ENCODE measurements around the gene NR4A3. TPM values are rescaled to one million over a fixed set of nuclear protein-coding genes. Genes with fewer than 3 reads are reported as not detected.
"Not testable (repeated sequence)": the region's sequence is repeated elsewhere in the genome, so short reads cannot be mapped to it uniquely, and the experiment has no call there.

Gene NR4A3
- 10 to 100 TPM; 38.6 to 92.1 TPM for total RNA-seq
- long read RNA-seq, partial matches to known transcripts = 10 of 12 reads
- long read RNA-seq, other reads (novel, unspliced or antisense) = 2 of 12 reads

DNA sequence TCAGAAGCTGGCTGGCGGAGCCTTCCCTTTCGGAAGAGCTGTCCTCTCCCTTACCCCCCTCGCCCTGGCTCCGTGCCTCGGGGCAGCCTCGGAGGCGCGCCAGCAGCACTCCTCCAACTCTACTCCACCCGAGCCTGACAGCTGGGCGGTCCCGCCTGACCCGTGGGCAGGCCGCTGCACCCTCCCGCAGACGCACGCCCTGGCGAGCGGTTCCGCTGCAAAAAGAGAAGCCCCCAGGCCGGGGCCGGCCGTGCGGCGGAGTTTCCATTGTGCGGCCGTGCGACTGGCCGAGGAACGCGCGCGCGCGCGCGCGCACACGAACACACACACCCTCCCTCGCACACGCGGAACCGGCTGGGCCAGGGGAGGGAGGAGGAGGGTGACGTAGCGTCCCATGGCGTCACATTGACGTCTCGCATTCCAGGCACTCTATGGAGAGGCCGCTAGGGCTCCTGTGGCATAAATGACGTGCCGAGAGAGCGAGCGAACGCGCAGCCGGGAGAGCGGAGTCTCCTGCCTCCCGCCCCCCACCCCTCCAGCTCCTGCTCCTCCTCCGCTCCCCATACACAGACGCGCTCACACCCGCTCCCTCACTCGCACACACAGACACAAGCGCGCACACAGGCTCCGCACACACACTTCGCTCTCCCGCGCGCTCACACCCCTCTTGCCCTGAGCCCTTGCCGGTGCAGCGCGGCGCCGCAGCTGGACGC is at the start of gene NR4A3:
TSS of gene NR4A3 (plus strand) at position 490 of the 713 bp plus-strand sequence. CDS start 6,158 bp downstream, outside the sequence.
- intact Hi-C loops (cut with DNase I) = loop anchor here in 1 of 2 donors (2.0 kb wide), 2 partner anchors 371 to 465 kb away; no protein-coding TSS in a partner anchor
- DNase-seq = peak; percentile 96
- ATAC-seq = peak; percentile 72 to 77

DNA sequence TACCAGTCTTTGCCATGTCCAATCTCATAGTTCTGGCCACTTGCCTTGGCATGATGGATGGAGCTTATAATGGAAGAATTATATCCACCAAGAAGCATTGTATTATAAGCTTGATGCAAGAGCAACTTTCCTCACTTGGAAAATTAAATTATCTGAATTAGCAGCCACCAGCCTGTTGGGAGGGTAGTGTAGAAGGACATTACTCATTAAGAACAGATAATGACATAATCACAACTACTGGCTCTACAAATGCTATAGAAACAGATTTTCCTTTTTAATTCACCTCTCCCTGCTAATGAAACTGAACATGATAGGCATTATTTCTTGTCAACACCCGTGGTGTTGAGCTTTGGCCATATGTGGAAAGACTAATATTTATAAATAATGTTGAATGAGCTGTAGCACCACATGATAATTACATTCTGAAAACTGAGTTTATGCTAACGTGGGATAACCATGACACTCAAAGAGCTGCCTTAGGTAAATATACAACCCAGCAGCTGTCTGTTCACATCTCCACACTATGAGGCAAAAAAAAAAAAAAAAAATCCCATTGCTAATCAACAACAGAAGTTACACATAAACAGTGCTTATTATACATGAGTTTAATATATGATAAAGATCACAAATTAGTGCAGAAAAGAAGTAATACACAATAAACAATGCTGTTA is 48.1 kb upstream of the NR4A3 start:
- intact Hi-C loops (cut with DNase I) = no loop called here
- DNase-seq (no peak), ATAC-seq (no peak)

DNA sequence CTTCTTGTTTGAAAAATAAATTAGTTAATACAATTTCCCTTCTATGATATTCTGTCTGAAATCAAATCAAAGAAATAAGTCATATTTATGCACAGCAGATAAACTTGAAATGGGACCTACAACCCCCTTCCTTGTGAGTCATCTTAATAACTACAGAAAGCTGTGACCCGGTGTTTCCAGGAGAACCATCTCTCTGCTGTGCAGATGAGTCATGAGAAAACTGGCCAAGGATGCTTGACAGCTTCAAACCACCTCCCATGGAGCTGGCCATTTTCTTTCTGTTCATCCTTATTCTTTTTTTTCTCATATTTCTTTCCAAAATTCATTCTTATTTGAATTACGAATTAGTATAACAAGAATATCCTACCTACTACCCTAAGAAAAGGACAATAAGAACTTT is 43.4 kb upstream of the NR4A3 start:
- no peak for DNase-seq
- ATAC-seq = peak in 1 of 2 donors; percentile 83
- intact Hi-C loops (cut with DNase I) = no loop called here

DNA sequence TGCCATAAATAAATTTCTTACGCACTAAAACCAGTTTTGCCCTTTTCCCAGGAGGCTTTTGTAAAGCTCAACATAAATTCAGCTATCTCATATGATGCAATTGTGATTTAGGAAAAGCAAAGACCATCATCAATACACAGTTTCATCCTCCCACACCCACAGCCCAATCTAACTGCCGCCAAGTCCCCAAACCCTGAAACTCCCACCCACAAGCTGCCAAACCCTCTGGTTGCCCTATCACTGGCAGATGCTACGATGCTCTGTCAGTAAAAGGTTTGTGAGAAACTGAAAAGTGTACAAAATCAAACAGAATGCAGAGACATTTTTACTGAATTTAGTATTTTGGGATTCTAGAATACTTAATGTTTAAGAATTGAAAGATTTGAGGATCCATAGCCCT is 42.8 kb upstream of the NR4A3 start:
- intact Hi-C loops (cut with DNase I) = no loop called here
- ATAC-seq = no peak
- DNase-seq = no peak

DNA sequence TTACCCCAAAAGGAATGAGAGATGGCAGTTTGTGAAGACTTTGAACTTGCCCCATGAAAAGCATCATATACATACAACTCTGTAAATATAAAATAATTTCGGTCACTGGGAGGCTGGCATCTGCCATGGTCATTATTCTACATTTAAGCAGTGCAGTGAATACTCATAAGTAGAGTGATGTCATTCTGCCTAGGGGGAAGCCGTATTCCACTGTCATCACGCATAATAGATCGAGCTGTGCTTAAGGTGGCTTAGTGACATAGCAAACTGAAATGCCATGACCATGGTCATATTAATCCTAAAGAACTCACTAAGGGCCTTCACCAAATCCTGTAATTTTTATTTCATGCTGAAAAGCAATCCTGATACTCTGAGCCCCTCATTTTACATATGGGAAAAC is 42.4 kb upstream of the NR4A3 start:
- intact Hi-C loops (cut with DNase I) = no loop called here
- DNase-seq (no peak), ATAC-seq (no peak)

DNA sequence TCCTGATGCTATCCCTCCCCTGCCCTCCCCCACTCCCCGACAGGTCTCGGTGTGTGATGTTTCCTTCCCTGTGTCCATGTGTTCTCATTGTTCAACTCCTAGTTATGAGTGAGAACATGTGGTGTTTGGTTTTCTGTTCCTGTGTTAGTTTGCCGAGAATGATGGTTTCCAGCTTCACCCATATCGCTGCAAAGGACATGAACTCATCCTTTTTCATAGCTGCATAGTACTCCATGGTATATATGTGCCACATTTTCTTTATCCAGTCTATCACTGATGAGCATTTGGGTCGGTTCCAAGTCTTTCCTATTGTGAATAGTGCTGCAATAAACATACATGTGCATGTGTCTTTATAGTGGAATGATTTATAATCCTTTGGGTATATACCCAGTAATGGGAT is 39.3 kb upstream of the NR4A3 start:
- ATAC-seq; DNase-seq; intact Hi-C loops (cut with DNase I): not testable (repeated sequence)

DNA sequence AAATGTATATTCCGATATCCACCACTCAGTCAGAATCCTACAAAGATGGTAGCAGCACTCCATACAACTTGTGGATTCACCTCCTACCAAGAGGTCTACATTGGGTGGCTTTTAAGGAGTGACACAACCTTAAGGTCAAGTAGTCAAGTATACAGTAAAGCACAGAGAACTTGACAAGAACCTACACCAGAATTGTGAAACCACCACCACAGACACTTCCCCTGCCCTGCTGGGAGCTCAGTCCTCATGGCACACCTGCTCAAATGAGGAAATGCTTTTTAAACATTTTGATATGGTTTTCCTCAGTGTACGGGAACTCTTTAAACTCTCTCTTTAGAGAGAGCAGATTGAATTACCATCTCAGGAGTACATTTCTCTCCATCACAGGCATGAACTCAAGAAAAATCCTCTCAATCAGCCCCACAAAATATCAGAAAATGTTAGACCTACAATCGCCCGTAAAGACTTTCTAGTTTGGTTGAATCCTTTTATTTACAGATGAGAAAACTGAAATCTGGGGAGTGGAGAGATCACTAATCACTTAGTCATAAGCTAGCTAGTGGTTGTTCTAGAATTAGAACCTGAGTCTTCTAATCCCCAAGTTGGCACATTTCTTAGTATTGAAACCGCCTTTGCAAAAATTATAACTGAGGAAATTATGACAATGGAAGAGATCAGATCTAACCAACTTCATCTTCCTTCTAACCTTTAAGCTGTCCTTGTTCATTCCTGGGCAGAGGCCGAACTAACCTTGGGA is 38.5 kb upstream of the NR4A3 start:
- no peak for ATAC-seq
- no peak for DNase-seq
- intact Hi-C loops (cut with DNase I) = no loop called here

DNA sequence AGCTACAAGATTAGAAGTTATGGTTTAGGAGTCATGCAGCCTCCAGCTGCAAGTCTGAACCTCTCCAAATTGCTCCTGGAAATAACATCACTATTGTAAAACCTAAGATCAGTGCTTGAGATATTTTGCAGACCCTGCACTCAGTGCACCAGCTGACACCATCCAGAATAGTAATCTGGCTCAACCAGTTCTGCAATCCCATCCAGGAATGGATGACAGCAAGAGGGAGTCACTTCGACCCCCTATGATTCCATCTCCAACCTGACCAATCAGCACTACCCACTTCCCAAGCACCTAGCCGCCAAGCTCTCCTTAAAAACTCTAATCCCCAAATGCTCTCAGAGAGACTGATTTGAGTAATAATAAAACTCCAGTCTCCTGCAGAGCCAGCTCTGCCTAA is 37.9 kb upstream of the NR4A3 start:
- no peak for ATAC-seq
- intact Hi-C loops (cut with DNase I) = no loop called here
- no peak for DNase-seq

DNA sequence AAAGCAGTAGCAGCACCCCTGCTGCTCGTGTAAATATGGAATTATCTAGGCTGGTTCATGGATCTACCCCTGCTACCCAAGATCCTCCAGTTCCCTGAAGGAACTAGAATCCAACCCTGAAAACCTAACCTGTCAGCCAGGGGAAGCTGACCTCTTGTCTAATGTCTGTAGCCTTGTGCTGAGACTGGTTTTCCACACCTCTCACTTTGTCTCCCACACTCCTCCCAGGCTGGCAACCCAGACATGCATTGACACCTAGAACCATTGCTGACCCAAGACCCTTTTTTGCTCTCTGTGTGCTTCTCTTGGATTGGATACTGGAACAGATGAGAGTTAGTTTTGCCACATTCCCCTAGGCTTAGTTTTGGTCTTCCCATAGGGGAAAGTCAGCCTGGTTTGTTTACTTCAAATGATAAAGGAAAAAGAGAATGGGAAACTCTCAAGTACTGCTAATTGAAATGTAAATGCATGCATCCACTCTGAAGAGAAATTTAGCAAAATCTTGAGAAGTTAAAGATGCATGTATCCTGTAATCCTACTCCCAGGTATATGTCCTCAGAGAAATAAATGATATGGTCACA is 36.6 kb upstream of the NR4A3 start:
- ATAC-seq (no peak), DNase-seq (no peak)
- intact Hi-C loops (cut with DNase I) = no loop called here

DNA sequence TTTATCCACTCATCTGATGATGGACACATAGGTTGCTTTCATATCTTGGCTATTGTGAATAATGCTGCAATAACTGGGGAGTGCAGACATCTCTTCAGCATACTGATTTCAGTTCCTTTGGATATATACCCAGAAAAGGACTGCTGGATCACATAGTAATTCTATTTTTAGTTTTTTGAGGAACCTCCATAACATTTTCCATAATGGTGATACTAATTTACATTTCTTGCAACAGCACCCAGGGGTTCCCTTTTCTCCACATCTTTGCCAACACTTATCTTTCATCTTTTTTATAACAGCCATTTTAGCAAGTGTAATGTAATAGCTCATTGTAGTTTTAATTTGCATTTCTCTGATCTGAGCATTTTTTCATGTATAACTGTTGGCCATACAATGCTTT is 34.1 kb upstream of the NR4A3 start:
- no peak for ATAC-seq
- no peak for DNase-seq
- intact Hi-C loops (cut with DNase I) = no loop called here

DNA sequence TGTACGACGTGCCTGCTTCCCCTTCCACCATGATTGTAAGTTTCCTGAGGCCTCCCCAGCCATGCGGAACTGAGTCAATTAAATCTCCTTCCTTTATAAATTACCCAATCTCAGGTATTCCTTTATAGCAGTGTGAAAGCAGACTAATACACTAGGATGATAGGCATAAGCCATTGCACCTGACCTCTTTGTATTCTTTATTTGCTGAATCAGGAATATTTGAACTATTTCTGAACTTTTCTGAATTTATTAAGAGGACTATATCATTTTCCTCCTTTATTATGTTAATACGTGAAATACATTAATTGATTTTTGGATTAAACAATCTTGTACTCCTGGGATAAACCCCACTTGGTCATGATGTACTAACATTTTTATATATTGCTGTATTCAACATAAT is 28.2 kb upstream of the NR4A3 start:
- DNase-seq (no peak), ATAC-seq (no peak)
- intact Hi-C loops (cut with DNase I) = no loop called here

DNA sequence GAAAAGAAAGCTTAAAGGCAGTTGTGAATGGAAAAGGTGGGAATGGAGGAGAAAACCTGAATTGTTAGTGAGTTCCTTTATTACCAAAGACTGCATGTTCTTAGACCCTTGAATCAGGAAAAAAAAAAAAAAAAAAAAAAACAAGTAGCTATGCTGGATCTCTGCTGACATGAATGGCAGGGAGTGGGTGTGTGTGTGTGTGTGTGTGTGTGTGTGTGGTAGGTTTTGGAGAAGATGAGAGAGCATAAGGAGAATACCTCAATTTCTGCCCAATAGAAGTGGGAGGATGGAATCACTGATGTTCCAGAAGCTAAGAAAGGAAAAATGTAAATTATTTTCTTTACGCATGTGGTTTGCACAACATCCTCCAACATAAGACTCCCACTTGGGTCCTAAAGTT is 25.5 kb upstream of the NR4A3 start:
- ATAC-seq (no peak), DNase-seq (no peak)
- intact Hi-C loops (cut with DNase I) = no loop called here

DNA sequence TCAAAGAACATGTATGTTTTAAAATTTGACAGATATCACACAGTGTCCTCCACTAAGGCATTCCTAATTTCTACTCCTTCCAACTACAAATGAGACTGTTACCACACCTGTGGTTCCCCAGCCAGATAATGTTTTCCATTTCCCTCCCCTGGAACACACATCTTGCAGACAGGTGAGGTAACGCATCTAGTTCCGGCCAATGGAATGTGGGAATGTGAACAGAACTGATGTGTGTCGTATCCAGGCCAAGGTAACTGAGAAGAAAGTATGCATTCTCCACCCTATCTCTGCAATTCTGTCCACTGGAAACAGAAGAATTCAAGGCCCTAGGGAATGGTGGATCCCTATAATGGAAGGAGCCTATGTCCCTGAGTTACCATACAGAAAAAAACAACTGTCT is 19.9 kb upstream of the NR4A3 start:
- intact Hi-C loops (cut with DNase I) = no loop called here
- DNase-seq (no peak), ATAC-seq (no peak)

DNA sequence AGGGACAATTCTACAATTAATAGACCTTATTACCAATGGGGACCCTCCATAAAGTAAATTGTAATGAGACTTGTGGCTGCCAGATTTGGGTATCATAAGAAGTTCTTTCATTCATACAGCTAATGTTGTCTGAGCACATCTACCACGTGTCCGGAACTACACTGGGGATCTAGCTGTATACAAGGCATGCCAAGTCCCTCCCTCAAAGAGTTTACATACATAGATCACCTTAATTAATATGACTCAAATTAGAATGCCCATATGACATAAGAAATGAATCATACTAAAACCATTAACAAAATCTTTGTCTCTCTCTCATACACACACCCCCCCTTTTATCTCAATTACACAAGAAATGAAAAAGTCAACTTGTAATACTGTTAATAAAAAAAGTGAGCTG is 18.0 kb upstream of the NR4A3 start:
- ATAC-seq (no peak), DNase-seq (no peak)
- intact Hi-C loops (cut with DNase I) = no loop called here

DNA sequence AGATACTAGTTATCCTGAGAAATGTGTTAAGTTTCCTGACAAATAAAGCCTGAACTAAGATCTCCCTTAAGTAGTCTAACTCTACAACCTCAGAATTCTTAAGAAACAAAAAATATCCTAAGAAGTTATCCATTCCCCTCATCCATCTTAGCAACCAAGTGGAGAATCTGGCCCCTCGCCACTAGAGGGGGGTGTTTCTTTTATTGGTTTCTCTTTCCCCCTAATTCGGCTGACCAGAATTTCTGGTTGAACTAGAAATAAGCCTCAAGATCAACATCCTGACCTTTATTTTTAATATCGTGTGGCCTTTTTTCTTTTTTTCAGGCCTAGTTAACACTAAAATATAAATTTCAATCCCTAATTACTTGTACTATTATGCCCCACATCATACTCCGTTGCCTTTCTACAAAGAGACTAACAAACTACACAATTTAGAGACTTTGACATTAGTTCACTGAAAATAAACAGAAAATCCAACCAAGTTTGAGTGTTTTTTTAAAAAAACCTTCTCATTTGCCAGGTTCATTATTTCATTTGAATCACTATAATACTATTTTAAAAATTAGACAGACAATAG is 14.3 kb upstream of the NR4A3 start:
- intact Hi-C loops (cut with DNase I) = no loop called here
- ATAC-seq (peak in 1 of 2 donors; percentile 68), DNase-seq (peak; percentile 60)

DNA sequence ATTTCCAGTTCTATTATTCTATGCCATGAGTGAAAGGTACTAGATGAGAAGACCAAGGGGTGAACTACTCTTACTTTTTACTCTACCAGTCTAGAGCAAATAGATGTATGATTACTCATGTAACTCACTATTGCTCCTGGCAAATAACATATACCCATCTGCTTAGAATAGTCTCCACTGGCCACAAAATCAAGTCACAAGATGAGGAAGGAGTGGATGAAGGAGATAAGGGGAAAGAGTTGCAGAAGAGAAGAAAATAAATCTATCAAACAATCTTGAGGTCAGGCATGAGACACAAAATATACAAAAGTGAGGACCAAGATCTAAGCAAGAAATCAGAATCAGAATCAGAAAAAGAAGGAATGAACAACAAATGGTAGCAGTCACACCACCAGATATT is 13.7 kb upstream of the NR4A3 start:
- intact Hi-C loops (cut with DNase I) = no loop called here
- ATAC-seq (no peak), DNase-seq (no peak)

DNA sequence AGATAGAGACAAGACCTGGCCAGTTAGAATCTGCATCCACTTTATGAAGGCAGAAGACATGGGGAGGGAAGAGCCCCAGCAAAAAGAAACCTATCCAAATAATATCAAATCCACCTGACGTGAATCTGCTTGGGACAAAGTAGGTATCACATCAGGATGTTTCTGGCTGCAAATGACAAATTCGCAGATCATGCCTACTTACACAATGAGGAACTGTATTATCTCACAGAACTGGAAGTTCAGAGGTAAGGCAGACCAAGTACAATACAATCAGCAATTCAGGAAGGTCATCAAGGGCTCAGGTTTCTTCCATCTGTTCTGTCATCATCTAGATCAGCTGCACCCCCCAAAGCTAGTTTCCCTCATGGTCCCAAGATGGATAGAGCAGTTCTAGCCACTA is 13.2 kb upstream of the NR4A3 start:
- ATAC-seq (no peak), DNase-seq (no peak)
- intact Hi-C loops (cut with DNase I) = no loop called here

DNA sequence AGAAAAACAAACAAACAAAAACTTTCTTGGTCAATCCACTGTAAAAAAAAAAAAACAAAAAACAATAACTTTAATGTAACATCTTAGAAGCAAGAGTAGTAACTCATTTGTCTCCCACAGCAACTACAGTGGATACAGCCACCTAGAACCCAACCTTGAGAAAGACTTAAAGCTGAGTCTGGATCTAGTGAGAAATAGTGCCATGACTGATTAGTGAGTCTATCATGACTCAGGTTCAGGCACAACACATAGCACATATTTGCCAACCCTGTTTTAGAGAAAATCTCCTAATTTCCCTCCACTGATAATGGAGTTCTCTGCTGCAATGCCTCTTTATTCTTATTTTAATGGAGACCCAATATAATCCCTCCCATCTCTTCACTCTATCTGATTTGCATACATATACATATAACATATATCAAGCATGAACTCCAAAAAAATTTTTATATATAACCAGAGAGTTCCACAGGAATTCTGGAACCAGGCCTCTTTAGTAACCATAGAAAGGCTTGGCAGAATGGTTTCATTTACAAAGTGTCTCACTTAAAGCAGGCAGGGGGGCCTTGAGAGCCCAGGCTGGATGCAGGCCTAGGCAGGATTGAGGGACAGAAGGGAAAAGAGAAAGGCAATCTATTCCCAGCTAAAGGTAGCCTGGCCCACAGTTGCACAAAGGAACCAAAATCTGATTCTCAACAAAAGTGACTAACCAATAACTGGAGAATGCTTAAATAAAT is 11.9 kb upstream of the NR4A3 start:
- intact Hi-C loops (cut with DNase I) = no loop called here
- no peak for ATAC-seq
- DNase-seq = no peak

DNA sequence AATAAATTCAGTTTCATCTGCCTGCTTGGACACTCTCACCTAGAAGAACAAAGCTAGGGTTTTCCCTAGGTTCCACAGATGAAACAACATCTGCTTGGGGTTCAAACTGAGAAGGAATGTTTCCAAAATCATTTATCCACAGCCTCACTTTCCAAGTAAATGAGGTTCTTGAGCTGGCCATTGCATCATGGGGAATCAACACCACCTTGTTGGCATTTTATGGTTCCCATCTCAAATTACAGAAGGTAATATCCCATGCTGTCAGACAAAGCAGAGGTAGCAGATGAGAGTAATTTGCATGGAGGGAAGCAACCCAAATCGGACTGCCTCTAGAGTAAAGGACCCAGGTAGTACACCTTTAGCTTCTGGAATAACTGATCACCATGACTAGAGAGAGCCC is 10.5 kb upstream of the NR4A3 start:
- intact Hi-C loops (cut with DNase I) = no loop called here
- DNase-seq (no peak), ATAC-seq (no peak)
